Activated CD8-positive, alpha-beta memory T cell treated with anti-CD3 and anti-CD28 coated beads for 1 hour (primary cell): ENCODE measurements around the gene PROSER3.

ENCODE experiments used
- DNase-seq, 2 donors: peaks; one replicate each; pipeline ENCODE4 v3.0.0-alpha.2; 2020; ENCODE audit warnings: low read depth in 1 of 2; ENCODE audit errors: extremely low read depth in 1 of 2

Gene PROSER3

DNA sequence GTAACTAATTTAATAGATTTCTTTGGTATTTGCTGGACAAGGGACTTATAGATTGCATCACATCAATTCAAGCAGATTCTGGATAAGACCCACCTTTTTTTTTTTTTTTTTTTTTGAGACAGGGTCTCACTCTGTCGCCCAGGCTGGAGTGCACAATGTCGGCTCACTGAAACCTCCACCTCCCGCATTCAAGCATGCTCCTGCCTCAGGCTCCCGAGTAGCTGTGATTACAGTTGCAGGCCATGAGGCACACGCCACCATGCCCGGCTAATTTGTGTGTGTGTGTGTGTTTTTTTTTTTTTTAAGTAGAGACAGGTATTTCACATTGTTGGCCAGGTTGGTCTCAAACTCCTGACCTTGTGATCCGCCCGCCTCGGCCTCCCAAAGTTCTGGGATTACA is 58.9 kb downstream of the PROSER3 start:
- no peak for DNase-seq

DNA sequence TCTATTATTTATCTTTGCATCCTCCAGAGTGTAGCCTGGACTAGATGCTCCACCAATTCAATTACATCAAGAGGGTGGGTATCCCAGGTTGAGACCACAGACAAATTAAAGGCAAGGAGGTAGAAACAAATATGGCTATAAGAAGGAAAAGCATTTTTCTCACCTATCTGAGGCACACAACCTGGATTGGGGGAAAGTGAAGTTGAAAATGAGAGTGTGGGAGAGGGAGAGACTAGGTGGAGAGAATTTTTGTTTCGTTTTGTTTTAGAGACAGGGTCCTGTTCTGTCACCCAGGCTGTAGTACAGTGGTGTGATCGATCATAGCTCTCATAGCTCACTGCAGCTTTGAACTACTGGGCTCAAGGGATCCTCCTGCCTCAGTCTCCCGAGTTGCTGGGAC is 60.5 kb downstream of the PROSER3 start:
- DNase-seq, result no peak
